ENCODE results near the gene EPS8. TPM values are rescaled to one million over a fixed set of nuclear protein-coding genes. Genes with fewer than 3 reads are reported as not detected.

EPS8 gene
- total RNA-seq, 2 experiments from 2014 or later, result 0.61 to 0.92 TPM

DNA sequence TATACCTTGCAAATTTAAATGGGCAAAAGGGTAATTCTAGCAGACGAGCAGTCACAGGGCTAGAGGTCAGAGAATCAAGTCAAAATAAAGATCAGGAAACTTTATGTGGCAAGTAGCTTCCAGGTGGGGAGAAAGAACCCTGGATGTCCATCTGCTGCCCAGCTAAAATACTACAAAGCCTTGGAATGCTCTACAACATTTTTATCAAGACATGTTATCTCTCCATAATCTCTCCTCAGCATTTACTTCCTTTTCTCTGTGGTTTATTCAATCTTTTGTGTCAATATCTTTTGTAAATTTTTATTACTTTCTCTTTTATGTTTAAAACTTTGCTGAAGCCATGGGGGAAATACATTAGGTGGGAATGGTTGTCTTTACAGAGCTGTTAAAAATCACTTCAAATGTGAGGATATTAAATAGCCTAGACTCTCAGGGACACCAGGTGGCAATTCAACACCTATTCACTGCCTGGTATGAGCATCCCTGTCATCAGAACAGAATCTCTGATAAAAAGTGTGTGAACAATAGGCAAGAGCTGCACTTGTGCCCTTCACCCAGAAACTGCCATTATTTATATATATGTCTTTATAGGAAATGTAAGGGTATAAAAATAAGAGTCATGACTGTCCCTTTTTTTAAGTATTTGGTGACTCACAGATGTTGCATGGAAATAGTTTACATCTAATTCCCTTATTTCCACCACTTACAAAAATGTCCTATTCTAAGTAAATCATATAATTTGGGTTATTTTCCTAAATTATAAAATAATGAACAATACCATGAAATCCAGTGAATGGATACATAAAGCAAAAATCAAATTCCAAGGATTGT is 152.9 kb downstream of the EPS8 start:
- Histone ChIP-seq H3K4me1 (ENCODE audit: insufficient read depth, low read length, poor library complexity, severe bottlenecking) (no peaks in the 10 kb centered on the region), H3K27ac (ENCODE audit: low read depth, low read length, poor library complexity, severe bottlenecking) (no peak overlapping the region), H2AFZ (ENCODE audit: low read length) (no peak overlapping the region), H3K79me2 (ENCODE audit: insufficient read depth, low read depth, low read length) (no peaks in the 10 kb centered on the region), H3K9me2 (ENCODE audit: insufficient read depth, low read length) (no peaks in the 10 kb centered on the region), H3K4me2 (ENCODE audit: low read length) (no peak overlapping the region), H3K9me3 (ENCODE audit: low read length) (no peaks in the 10 kb centered on the region), H4K20me1 (ENCODE audit: insufficient read depth, low read length) (no peaks in the 10 kb centered on the region), H3K36me3 (ENCODE audit: insufficient read depth, low read length) (no peaks in the 10 kb centered on the region), H3K4me3 (ENCODE audit: low read depth, low read length, poor library complexity, severe bottlenecking) (no peak overlapping the region)
- POLR2A ChIA-PET, result interaction anchor here (0.5 kb wide), 1 partner anchor 174 kb away, joined by 3 read pairs; no protein-coding TSS in a partner anchor
- CTCF ChIA-PET (ENCODE audit: unreplicated experiment), result no interaction called here
- TF ChIP-seq EZH2phosphoT487 (IDR thresholded peaks at IDR 0.05; ENCODE audit: borderline replicate concordance, low read depth, low read length) (no peak), CTCF (conservative IDR thresholded peaks at IDR 0.05; ENCODE audit: low read length) (no peak)
- intact Hi-C loops (cut with micrococcal nuclease; ENCODE audit: unreplicated experiment), result no loop called here
- DNase-seq (ENCODE audit: low spot score), result no peak
- BruUV-seq (replicated peaks), result no TSS peak

- Histone ChIP-seq H3K36me3 (ENCODE audit: insufficient read depth, low read length) (no peaks in the 10 kb centered on the region), H3K4me1 (ENCODE audit: insufficient read depth, low read length, poor library complexity, severe bottlenecking) (no peaks in the 10 kb centered on the region), H3K79me2 (ENCODE audit: insufficient read depth, low read depth, low read length) (no peaks in the 10 kb centered on the region), H2AFZ (ENCODE audit: low read length) (no peak overlapping the region), H3K27ac (ENCODE audit: low read depth, low read length, poor library complexity, severe bottlenecking) (no peak overlapping the region), H3K9me3 (ENCODE audit: low read length) (no peaks in the 10 kb centered on the region), H3K9me2 (ENCODE audit: insufficient read depth, low read length) (no peaks in the 10 kb centered on the region), H3K4me2 (ENCODE audit: low read length) (no peak overlapping the region), H4K20me1 (ENCODE audit: insufficient read depth, low read length) (no peaks in the 10 kb centered on the region), H3K4me3 (ENCODE audit: low read depth, low read length, poor library complexity, severe bottlenecking) (no peak overlapping the region)
- no peak for TF ChIP-seq EZH2phosphoT487 (IDR thresholded peaks at IDR 0.05; ENCODE audit: borderline replicate concordance, low read depth, low read length)
- no peak for TF ChIP-seq CTCF (conservative IDR thresholded peaks at IDR 0.05; ENCODE audit: low read length)
- intact Hi-C loops (cut with micrococcal nuclease; ENCODE audit: unreplicated experiment), result no loop called here
- BruUV-seq (replicated peaks), result no TSS peak
- ChIA-PET CTCF (ENCODE audit: unreplicated experiment) (no interaction called here), POLR2A (no interaction called here)
- DNase-seq (ENCODE audit: low spot score), result no peak
These were observed 155.0 kb downstream of the EPS8 start for GRCh38 chr12:15634010-15634683.

GRCh38 chr12:15633201-15633600 is 156.0 kb downstream of the EPS8 start:
- H3K4me2 ChIP-seq (ENCODE audit: low read length), result no peak overlapping the region
- no peaks in the 10 kb centered on the region for H3K9me2 ChIP-seq (ENCODE audit: insufficient read depth, low read length)
- TF ChIP-seq CTCF (conservative IDR thresholded peaks at IDR 0.05; ENCODE audit: low read length) (no peak), EZH2phosphoT487 (IDR thresholded peaks at IDR 0.05; ENCODE audit: borderline replicate concordance, low read depth, low read length) (no peak)
- no peaks in the 10 kb centered on the region for H3K79me2 ChIP-seq (ENCODE audit: insufficient read depth, low read depth, low read length)
- no TSS peak for BruUV-seq (replicated peaks)
- no peak for DNase-seq (ENCODE audit: low spot score)
- ChIA-PET POLR2A (no interaction called here), CTCF (ENCODE audit: unreplicated experiment) (no interaction called here)
- H3K4me3 ChIP-seq (ENCODE audit: low read depth, low read length, poor library complexity, severe bottlenecking), result no peak overlapping the region
- no peak overlapping the region for H2AFZ ChIP-seq (ENCODE audit: low read length)
- no peaks in the 10 kb centered on the region for H3K9me3 ChIP-seq (ENCODE audit: low read length)
- intact Hi-C loops (cut with micrococcal nuclease; ENCODE audit: unreplicated experiment), result no loop called here
- H4K20me1 ChIP-seq (ENCODE audit: insufficient read depth, low read length), result no peaks in the 10 kb centered on the region
- H3K27ac ChIP-seq (ENCODE audit: low read depth, low read length, poor library complexity, severe bottlenecking), result no peak overlapping the region
- H3K36me3 ChIP-seq (ENCODE audit: insufficient read depth, low read length), result no peaks in the 10 kb centered on the region
- no peaks in the 10 kb centered on the region for H3K4me1 ChIP-seq (ENCODE audit: insufficient read depth, low read length, poor library complexity, severe bottlenecking)

Measured in OCI-LY7 (cell line).